ENCODE results near the gene CAMSAP2.
"Not testable (repeated sequence)": the region's sequence is repeated elsewhere in the genome, so short reads cannot be mapped to it uniquely, and the experiment has no call there.

Gene CAMSAP2

DNA sequence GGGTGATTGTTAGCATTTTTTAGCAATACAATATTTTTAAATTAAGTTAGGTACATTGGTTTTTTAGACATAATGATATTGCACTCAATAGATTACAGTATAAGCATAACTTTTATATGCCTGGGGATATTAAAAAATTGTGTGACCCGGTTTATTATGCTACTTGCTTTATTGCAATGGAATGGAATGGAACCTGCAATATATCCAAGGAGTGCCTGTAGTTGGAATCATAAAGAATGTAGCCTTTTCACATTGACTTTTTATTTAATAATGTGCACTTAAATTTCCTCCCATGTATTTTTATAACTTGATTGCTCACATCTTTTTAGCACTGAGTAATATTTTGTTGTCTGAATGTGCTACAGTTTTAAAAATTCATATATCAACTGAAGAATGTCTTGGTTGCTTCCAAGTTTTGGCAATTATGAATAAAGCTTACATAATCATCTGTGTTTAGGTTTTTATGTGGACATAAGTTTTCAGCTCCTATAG lies 49.2 kb downstream of the CAMSAP2 start:
- no peak overlapping the region for H3K4me3 ChIP-seq (ENCODE audit: low read depth, low read length)
- TF ChIP-seq ZNF529 (tag by site-specific recombination; IDR thresholded peaks at IDR 0.05; ENCODE audit: insufficient replicate concordance) (no peak), MYNN (tag by site-specific recombination; IDR thresholded peaks at IDR 0.05; ENCODE audit: borderline replicate concordance) (no peak), FEZF1 (tag by site-specific recombination; IDR thresholded peaks at IDR 0.05) (no peak), ZNF777 (tag by site-specific recombination; IDR thresholded peaks at IDR 0.05; ENCODE audit: borderline replicate concordance) (no peak), OVOL3 (tag by site-specific recombination; IDR thresholded peaks at IDR 0.05) (no peak), ZNF223 (tag by site-specific recombination; IDR thresholded peaks at IDR 0.05) (no peak), ZNF266 (tag by site-specific recombination; IDR thresholded peaks at IDR 0.05; ENCODE audit: low read depth) (no peak), PRDM1 (tag by site-specific recombination; IDR thresholded peaks at IDR 0.05) (no peak), ZNF792 (tag by site-specific recombination; IDR thresholded peaks at IDR 0.05) (no peak), ZNF610 (tag by site-specific recombination; IDR thresholded peaks at IDR 0.05; ENCODE audit: borderline replicate concordance) (no peak), ZNF747 (tag by site-specific recombination; IDR thresholded peaks at IDR 0.05) (no peak), ZNF155 (tag by site-specific recombination; IDR thresholded peaks at IDR 0.05) (no peak), GFI1B (tag by site-specific recombination; IDR thresholded peaks at IDR 0.05) (no peak), ZNF292 (tag by site-specific recombination; IDR thresholded peaks at IDR 0.05; ENCODE audit: borderline replicate concordance, low read depth) (no peak), GLI2 (tag by site-specific recombination; IDR thresholded peaks at IDR 0.05; ENCODE audit: borderline replicate concordance, low read depth) (no peak), ZSCAN23 (tag by site-specific recombination; IDR thresholded peaks at IDR 0.05) (no peak), ZNF521 (tag by site-specific recombination; IDR thresholded peaks at IDR 0.05) (no peak)
- TF ChIP-seq, protein P1, sequence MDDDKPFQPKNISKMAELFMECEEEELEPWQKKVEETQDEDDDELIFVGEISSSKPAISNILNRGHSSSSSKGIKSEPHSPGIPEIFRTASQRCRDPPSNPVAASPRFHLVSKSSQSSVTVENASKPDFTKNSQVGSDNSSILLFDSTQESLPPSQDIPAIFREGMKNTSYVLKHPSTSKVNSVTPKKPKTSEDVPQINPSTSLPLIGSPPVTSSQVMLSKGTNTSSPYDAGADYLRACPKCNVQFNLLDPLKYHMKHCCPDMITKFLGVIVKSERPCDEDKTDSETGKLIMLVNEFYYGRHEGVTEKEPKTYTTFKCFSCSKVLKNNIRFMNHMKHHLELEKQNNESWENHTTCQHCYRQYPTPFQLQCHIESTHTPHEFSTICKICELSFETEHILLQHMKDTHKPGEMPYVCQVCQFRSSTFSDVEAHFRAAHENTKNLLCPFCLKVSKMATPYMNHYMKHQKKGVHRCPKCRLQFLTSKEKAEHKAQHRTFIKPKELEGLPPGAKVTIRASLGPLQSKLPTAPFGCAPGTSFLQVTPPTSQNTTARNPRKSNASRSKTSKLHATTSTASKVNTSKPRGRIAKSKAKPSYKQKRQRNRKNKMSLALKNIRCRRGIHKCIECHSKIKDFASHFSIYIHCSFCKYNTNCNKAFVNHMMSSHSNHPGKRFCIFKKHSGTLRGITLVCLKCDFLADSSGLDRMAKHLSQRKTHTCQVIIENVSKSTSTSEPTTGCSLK (tag by site-specific recombination; IDR thresholded peaks at IDR 0.05) = no peak
- TF ChIP-seq, protein P2, sequence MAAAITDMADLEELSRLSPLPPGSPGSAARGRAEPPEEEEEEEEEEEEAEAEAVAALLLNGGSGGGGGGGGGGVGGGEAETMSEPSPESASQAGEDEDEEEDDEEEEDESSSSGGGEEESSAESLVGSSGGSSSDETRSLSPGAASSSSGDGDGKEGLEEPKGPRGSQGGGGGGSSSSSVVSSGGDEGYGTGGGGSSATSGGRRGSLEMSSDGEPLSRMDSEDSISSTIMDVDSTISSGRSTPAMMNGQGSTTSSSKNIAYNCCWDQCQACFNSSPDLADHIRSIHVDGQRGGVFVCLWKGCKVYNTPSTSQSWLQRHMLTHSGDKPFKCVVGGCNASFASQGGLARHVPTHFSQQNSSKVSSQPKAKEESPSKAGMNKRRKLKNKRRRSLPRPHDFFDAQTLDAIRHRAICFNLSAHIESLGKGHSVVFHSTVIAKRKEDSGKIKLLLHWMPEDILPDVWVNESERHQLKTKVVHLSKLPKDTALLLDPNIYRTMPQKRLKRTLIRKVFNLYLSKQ (tag by site-specific recombination; IDR thresholded peaks at IDR 0.05; ENCODE audit: borderline replicate concordance) = no peak
- TF ChIP-seq, protein P3, sequence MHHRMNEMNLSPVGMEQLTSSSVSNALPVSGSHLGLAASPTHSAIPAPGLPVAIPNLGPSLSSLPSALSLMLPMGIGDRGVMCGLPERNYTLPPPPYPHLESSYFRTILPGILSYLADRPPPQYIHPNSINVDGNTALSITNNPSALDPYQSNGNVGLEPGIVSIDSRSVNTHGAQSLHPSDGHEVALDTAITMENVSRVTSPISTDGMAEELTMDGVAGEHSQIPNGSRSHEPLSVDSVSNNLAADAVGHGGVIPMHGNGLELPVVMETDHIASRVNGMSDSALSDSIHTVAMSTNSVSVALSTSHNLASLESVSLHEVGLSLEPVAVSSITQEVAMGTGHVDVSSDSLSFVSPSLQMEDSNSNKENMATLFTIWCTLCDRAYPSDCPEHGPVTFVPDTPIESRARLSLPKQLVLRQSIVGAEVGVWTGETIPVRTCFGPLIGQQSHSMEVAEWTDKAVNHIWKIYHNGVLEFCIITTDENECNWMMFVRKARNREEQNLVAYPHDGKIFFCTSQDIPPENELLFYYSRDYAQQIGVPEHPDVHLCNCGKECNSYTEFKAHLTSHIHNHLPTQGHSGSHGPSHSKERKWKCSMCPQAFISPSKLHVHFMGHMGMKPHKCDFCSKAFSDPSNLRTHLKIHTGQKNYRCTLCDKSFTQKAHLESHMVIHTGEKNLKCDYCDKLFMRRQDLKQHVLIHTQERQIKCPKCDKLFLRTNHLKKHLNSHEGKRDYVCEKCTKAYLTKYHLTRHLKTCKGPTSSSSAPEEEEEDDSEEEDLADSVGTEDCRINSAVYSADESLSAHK (tag by site-specific recombination; IDR thresholded peaks at IDR 0.05) = no peak
- ChIA-PET POLR2A (no interaction called here), CTCF (no interaction called here)
- H3K9me3 ChIP-seq (ENCODE audit: control insufficient read depth, insufficient read depth, low read depth, low read length) = no peaks in the 10 kb centered on the region
- H3K4me1 ChIP-seq (ENCODE audit: control insufficient read depth, insufficient read depth, low read length) = no peaks in the 10 kb centered on the region
- no peak overlapping the region for H3K27ac ChIP-seq (ENCODE audit: extremely low read depth, low read depth, low read length)
- peaks cover 5% of the 10 kb centered on the region in 2 experiments; a peak in 2 of 3 replicates for H3K36me3 ChIP-seq (ENCODE audit: control insufficient read depth in 2 of 2, insufficient read depth in 1 of 2, low read length in 2 of 2)

DNA sequence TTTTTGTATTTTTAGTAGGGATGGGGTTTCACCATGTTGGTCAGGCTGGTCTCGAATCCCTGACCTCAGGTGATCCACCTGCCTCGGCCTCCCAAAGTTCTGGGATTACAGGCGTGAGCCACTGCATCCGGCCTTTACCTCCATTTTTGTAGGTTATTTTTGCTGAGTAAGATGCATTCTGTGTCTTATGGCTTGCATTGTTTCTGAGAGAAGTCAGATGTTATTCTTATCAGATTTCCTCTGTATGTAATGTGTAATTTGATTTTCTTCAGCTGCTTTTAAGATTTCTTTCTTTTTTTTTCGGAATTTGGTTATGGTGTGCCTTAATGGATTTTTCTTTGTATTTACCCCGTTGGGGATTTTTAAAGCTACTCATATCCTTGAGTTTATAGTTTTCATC lies 52.3 kb downstream of the CAMSAP2 start:
- H3K9me3 ChIP-seq (ENCODE audit: control insufficient read depth, insufficient read depth, low read depth, low read length); POLR2A ChIA-PET; H3K4me1 ChIP-seq (ENCODE audit: control insufficient read depth, insufficient read depth, low read length); H3K36me3 ChIP-seq (ENCODE audit: control insufficient read depth in 2 of 2, insufficient read depth in 1 of 2, low read length in 2 of 2); H3K4me3 ChIP-seq (ENCODE audit: low read depth, low read length); H3K27ac ChIP-seq (ENCODE audit: extremely low read depth, low read depth, low read length); CTCF ChIA-PET: not testable (repeated sequence)
